ENCODE data around the gene TNFRSF8. TPM values are rescaled to one million over a fixed set of nuclear protein-coding genes. Genes with fewer than 3 reads are reported as not detected.

Gene TNFRSF8
- total RNA-seq, 4 donors from 2014 or later = 0.83 to 2.8 (median 2.3) TPM

- H3K4me1 ChIP-seq = no peaks in the 10 kb centered on the region
- TF ChIP-seq POLR2A (IDR thresholded peaks at IDR 0.05; ENCODE audit: low read depth) = no peak
- no peak for TF ChIP-seq POLR2AphosphoS5 (IDR thresholded peaks at IDR 0.05)
- TF ChIP-seq CTCF (IDR thresholded peaks at IDR 0.05) = no peak
- TF ChIP-seq EP300 (IDR thresholded peaks at IDR 0.05) = no peak
- H3K27me3 ChIP-seq = no peaks in the 10 kb centered on the region
- DNase-seq (ENCODE audit: extremely low spot score) = no peak
- no peak overlapping the region for H3K27ac ChIP-seq (replicated peaks in 1 of 4)
- H3K9me3 ChIP-seq = no peaks in the 10 kb centered on the region
- intact Hi-C loops (cut with DNase I) = no loop called here
- peaks cover 11 to 97% (median 86%) of the 10 kb centered on the region in 4 donors for H3K36me3 ChIP-seq
- WGBS = 87% methylated on average over 10 of the region's 10 CpGs
- H3K4me3 ChIP-seq = no peak overlapping the region
Measured at GRCh38 chr1:12026586-12026985, 36.5 kb upstream of the TNFRSF8 start.

- Histone ChIP-seq H3K4me3 (no peak overlapping the region), H3K4me1 (no peaks in the 10 kb centered on the region), H3K9me3 (no peaks in the 10 kb centered on the region), H3K27ac (replicated peaks in 1 of 4) (no peak overlapping the region), H3K36me3 (peaks cover 17 to 89% (median 76%) of the 10 kb centered on the region in 4 donors), H3K27me3 (no peaks in the 10 kb centered on the region)
- no peak for DNase-seq (ENCODE audit: extremely low spot score)
- intact Hi-C loops (cut with DNase I) = no loop called here
- WGBS = 81% methylated on average over 8 of the region's 8 CpGs
- TF ChIP-seq EP300 (IDR thresholded peaks at IDR 0.05) = no peak
- TF ChIP-seq POLR2AphosphoS5 (IDR thresholded peaks at IDR 0.05) = no peak
Measured at GRCh38 chr1:12028248-12028647, 34.9 kb upstream of the TNFRSF8 start.

DNA sequence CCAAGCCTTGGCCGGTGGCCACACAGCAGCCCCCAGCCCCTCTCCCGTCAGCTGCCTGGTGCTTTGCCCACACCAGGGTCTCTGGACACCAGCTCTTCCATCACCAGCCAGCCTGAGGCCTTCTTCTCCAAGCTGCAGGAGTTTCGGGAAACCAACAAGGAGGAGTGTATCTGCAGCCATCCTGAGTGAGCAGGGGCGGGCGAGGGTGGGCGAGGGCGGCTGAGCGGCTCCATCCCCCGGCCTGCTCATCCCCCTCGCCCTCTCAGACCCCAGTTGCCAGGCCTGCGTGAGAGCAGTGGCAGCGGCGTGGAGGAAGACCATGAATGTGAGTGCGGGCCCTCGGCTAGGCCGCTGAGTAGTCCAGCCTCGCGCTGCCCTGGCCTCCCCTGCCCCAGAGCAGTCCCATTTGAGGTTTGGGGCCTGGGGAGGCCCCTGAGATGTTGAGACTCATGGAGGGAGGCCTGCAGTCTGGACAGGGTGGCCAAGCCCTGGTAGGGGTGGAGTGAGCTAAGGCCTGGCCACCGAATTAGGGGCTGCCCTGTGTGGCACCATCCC lies 34.1 kb upstream of the TNFRSF8 start:
- 90% methylated on average over 13 of the region's 19 CpGs for WGBS
- Histone ChIP-seq H3K27ac (replicated peaks in 1 of 4) (no peak overlapping the region), H3K36me3 (peaks cover 17 to 81% (median 69%) of the 10 kb centered on the region in 4 donors), H3K4me1 (no peaks in the 10 kb centered on the region), H3K4me3 (no peak overlapping the region), H3K9me3 (no peaks in the 10 kb centered on the region), H3K27me3 (no peaks in the 10 kb centered on the region)
- DNase-seq (ENCODE audit: extremely low spot score) = no peak
- intact Hi-C loops (cut with DNase I) = no loop called here
- no peak for TF ChIP-seq POLR2AphosphoS5 (IDR thresholded peaks at IDR 0.05)

- no peaks in the 10 kb centered on the region for H3K9me3 ChIP-seq
- H3K27ac ChIP-seq (replicated peaks in 1 of 4) = no peak overlapping the region
- intact Hi-C loops (cut with DNase I) = loop anchor here (5.0 kb wide), 1 partner anchor 193 kb away; no protein-coding TSS in a partner anchor
- peaks cover 0 to 4% (median 0%) of the 10 kb centered on the region in 4 donors for H3K4me1 ChIP-seq
- DNase-seq (ENCODE audit: extremely low spot score) = no peak
- H3K27me3 ChIP-seq = no peaks in the 10 kb centered on the region
- WGBS = 96% methylated on average over 19 of the region's 32 CpGs
- TF ChIP-seq CTCF (IDR thresholded peaks at IDR 0.05) (no peak), POLR2AphosphoS5 (IDR thresholded peaks at IDR 0.05) (no peak), EP300 (IDR thresholded peaks at IDR 0.05) (no peak), POLR2A (IDR thresholded peaks at IDR 0.05; ENCODE audit: low read depth) (no peak)
- H3K4me3 ChIP-seq = no peak overlapping the region
- peaks cover 17 to 73% (median 62%) of the 10 kb centered on the region in 4 donors for H3K36me3 ChIP-seq
Measured at GRCh38 chr1:12029720-12030339, 33.3 kb upstream of the TNFRSF8 start.

DNA sequence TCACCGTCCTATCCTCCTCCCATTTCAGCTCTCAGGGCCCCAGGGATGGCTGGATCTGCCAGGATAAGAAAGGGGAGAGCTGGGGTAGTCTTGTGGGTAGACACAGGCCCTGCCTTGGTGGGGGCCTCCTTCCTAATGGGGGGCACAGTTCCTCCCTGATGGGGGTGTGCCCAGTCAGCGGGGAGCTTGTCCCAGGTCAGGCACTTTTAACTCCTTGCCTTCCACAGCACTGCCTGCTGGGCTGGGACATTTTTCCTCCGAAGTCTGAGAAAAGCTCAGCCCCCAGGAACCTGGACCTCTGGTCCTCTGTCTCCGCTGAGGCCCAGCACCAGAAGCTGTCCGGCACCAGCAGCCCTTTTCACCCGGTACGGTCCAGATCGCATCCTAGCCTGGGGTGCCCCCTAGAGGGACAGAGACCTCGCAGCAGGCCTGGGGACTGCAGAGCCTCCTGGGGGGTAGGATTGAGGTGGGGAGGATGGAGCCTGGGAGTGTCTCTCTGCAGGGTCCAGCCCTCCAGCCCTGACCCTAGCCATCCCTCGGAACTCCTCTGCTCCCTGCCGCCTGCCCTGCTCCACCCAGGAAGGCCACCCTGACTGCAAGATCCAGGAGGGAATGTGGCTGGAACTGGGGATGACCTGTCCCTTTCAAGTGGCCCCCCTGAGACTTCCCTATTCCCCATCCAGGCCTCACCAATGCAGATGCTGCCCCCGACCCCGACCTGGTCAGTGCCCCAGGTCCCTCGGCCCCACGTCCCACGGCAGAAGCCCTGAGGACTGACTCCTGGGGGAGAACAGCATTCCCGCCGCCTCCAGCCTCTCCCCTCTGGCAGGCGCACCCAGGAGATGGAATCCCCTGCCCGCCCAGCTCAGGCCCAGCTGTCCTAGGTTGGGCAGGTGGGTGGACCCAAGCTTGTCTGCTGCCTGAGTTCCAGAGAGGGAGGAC lies 31.8 kb upstream of the TNFRSF8 start:
- DNase-seq (ENCODE audit: extremely low spot score) = no peak
- Histone ChIP-seq H3K4me1 (peaks cover 0 to 4% (median 0%) of the 10 kb centered on the region in 4 donors), H3K4me3 (no peak overlapping the region), H3K27me3 (no peaks in the 10 kb centered on the region), H3K27ac (replicated peaks in 1 of 4) (no peak overlapping the region), H3K9me3 (no peaks in the 10 kb centered on the region), H3K36me3 (peaks cover 13 to 60% (median 48%) of the 10 kb centered on the region in 4 donors)
- WGBS = 56% methylated on average over 11 of the region's 20 CpGs
- intact Hi-C loops (cut with DNase I) = loop anchor here (5.0 kb wide), 1 partner anchor 194 kb away; no protein-coding TSS in a partner anchor
- TF ChIP-seq CTCF (IDR thresholded peaks at IDR 0.05) = peak; percentile 34 to 64 (median 49)
- TF ChIP-seq EP300 (IDR thresholded peaks at IDR 0.05) = no peak
- no peak for TF ChIP-seq POLR2A (IDR thresholded peaks at IDR 0.05; ENCODE audit: low read depth)

Measured in esophagus muscularis mucosa (tissue), 4 donors.